Ovary (tissue), 3 donors: Measurements from ENCODE around the gene SAMM50.

Experiments used
- CTCF ChIP-seq, 3 donors: fragments of 450-650 bp in 2 of 3; fragments of 200-600 bp in 1 of 3; IDR thresholded peaks; one replicate each; pipeline versions ENCODE4 v1.5.1 to v1.8.0; 2016 to 2022; ENCODE audit warnings: antibody characterized with exemption in 3 of 3, mild to moderate bottlenecking in 1 of 3
- EP300 ChIP-seq: sonication (generic); formaldehyde crosslinking; IDR thresholded peaks from one replicate; pipeline ENCODE4 v1.6.1; 2017; ENCODE audit warnings: antibody characterized with exemption
- donor health status: DM: no; HTN: no; CAD: no.

- TF ChIP-seq CTCF (IDR thresholded peaks at IDR 0.05) (no peak), EP300 (no peak)
Measured at GRCh38 chr22:43998679-43999264, 43.5 kb downstream of the SAMM50 start.
